Spleen (tissue), 11 donors: ENCODE results near the gene TTF2. TPM values are rescaled to one million over a fixed set of nuclear protein-coding genes. Genes with fewer than 3 reads are reported as not detected.

Source experiments
- DNase-seq: peaks from one replicate; pipeline ENCODE4 v3.0.0-alpha.2; 2020
- H3K27ac ChIP-seq, 8 donors: fragments of 200-600 bp; sonication (generic) in 7 of 8; 1 replicate in 4 of 8; 2 replicates in 4 of 8; pipeline versions ENCODE4 v1.5.0 to v1.8.0; 2016 to 2021; ENCODE audit warnings: inconsistent platforms in 4 of 8, mild to moderate bottlenecking in 4 of 8, moderate library complexity in 1 of 8
- H3K27me3 ChIP-seq, 7 donors: fragments of 200-600 bp; sonication (generic) in 6 of 7; replicated peaks in 1 of 7; 1 replicate in 4 of 7; 2 replicates in 3 of 7; pipeline versions ENCODE4 v1.5.0 to v1.8.0; 2016 to 2021; ENCODE audit warnings: inconsistent platforms in 3 of 7, mild to moderate bottlenecking in 1 of 7
- H3K36me3 ChIP-seq, 6 donors: fragments of 200-600 bp; sonication (generic) in 5 of 6; 1 replicate in 4 of 6; 2 replicates in 2 of 6; pipeline versions ENCODE4 v1.5.0 to v1.8.0; 2016 to 2021; ENCODE audit warnings: inconsistent platforms in 2 of 6
- H3K4me1 ChIP-seq, 6 donors: fragments of 200-600 bp; sonication (generic) in 5 of 6; 1 replicate in 3 of 6; 2 replicates in 3 of 6; pipeline versions ENCODE4 v1.5.0 to v1.8.0; 2016 to 2021; ENCODE audit warnings: inconsistent platforms in 3 of 6
- H3K4me3 ChIP-seq, 8 donors: fragments of 200-600 bp; sonication (generic) in 7 of 8; 1 replicate in 4 of 8; 2 replicates in 4 of 8; pipeline versions ENCODE4 v1.5.0 to v1.8.0; 2016 to 2021; ENCODE audit warnings: inconsistent platforms in 4 of 8, mild to moderate bottlenecking in 4 of 8, moderate library complexity in 2 of 8
- H3K9me3 ChIP-seq, 8 donors: fragments of 200-600 bp; sonication (generic) in 7 of 8; 1 replicate in 4 of 8; 2 replicates in 4 of 8; pipeline versions ENCODE4 v1.5.0 to v1.8.0; 2016 to 2021; ENCODE audit warnings: inconsistent platforms in 4 of 8
- POLR2A ChIP-seq, 3 donors: fragments of 450-650 bp; IDR thresholded peaks; one replicate each; pipeline ENCODE4 v1.5.1; 2017; ENCODE audit warnings: antibody characterized with exemption in 3 of 3, mild to moderate bottlenecking in 1 of 3
- POLR2AphosphoS5 ChIP-seq, 3 donors: sonication (generic); formaldehyde crosslinking; IDR thresholded peaks; one replicate each; pipeline ENCODE4 v1.5.1; 2017; ENCODE audit warnings: antibody characterized with exemption in 3 of 3
- WGBS, 5 donors: extraction: QIAGEN DNeasy Blood & Tissue Kit in 3 of 5; methylation state at CpG; one replicate each; pipeline versions ENCODE4 v1.1.5 to v1.1.7; 2013 to 2018; 5-methylcytosine and 5-hydroxymethylcytosine counted together
- intact Hi-C: fragments of 100-400 bp; cut with DNase I; formaldehyde crosslinking; loops from one replicate; pipeline ENCODE4 v1.15.0; 2023; ENCODE audit warnings: low total_unique reads
- polyA plus RNA-seq, 3 donors: library from polyadenylated mRNA; stranded (reverse); fragments of 200-250 nt; gene quantifications; one replicate each; pipeline ENCODE4 v1.2.1, GENCODE V29; 2013
- total RNA-seq, 7 donors: library from RNA; depleted of rRNA in 3 of 7; stranded (reverse); fragments of >200 nt in 3 of 7; fragmentation: NEBNext Ultra II Directional in 4 of 7; extraction: Animal tissue kit (Norgen Biotek cat#: 25700) in 4 of 7; gene quantifications; one replicate each; pipeline versions ENCODE4 v1.1.0 to v1.2.1, GENCODE V29; 2016 to 2021
- TF ChIP-seq, protein P1 (sequence below), 11 experiments: fragments of 200-600 bp in 7 of 11; fragments of 450-650 bp in 4 of 11; sonication (generic) in 4 of 11; IDR thresholded peaks in 8 of 11; conservative IDR thresholded peaks in 3 of 11; 1 replicate in 7 of 11; 2 replicates in 4 of 11; pipeline versions ENCODE4 v1.4.0 to v1.8.0; 2016 to 2021; ENCODE audit warnings: antibody characterized with exemption in 11 of 11, inconsistent platforms in 4 of 11, mild to moderate bottlenecking in 1 of 11
- donor health status: healthy with polysubstance abuse.
- donor health status: DM: no; HTN: no; CAD: no; lungs with moderate emphysema.
- donor health status: DM: no; HTN: no; CAD: no.
- donor health status: Bipolar disorder and iron deficiency.
- donor health status: healthy.
- donor health status: DM: no; HTN: no; CAD: no.
- donor health status: DM: yes; HTN: yes; CAD: no.

The TTF2 gene
- total and polyA plus RNA-seq, 10 donors: 4.8 to 36.1 (median 23.0) TPM

GRCh38 chr1:117030271-117030877 is 29.8 kb upstream of the TTF2 start:
- WGBS, 5 donors: 76 to 88% (median 81%) methylated on average over 1 of the region's 1 CpG
- H3K4me1 ChIP-seq: peaks cover 0 to 7% (median 0%) of the 10 kb centered on the region in 6 donors
- H3K27me3 ChIP-seq: no peaks in the 10 kb centered on the region
- no peak overlapping the region for H3K4me3 ChIP-seq
- TF ChIP-seq POLR2A (IDR thresholded peaks at IDR 0.05): no peak
- TF ChIP-seq POLR2AphosphoS5 (IDR thresholded peaks at IDR 0.05): no peak
- TF ChIP-seq, protein P1, sequence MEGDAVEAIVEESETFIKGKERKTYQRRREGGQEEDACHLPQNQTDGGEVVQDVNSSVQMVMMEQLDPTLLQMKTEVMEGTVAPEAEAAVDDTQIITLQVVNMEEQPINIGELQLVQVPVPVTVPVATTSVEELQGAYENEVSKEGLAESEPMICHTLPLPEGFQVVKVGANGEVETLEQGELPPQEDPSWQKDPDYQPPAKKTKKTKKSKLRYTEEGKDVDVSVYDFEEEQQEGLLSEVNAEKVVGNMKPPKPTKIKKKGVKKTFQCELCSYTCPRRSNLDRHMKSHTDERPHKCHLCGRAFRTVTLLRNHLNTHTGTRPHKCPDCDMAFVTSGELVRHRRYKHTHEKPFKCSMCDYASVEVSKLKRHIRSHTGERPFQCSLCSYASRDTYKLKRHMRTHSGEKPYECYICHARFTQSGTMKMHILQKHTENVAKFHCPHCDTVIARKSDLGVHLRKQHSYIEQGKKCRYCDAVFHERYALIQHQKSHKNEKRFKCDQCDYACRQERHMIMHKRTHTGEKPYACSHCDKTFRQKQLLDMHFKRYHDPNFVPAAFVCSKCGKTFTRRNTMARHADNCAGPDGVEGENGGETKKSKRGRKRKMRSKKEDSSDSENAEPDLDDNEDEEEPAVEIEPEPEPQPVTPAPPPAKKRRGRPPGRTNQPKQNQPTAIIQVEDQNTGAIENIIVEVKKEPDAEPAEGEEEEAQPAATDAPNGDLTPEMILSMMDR (IDR thresholded peaks at IDR 0.05 in 8 of 11, conservative IDR thresholded peaks at IDR 0.05 in 3 of 11): no peak
- H3K27ac ChIP-seq: no peak overlapping the region
- H3K9me3 ChIP-seq: no peaks in the 10 kb centered on the region
- DNase-seq: no peak
- peaks cover 0 to 19% (median 0%) of the 10 kb centered on the region in 6 donors for H3K36me3 ChIP-seq
- intact Hi-C loops: no loop called here

GRCh38 chr1:117032266-117032665 is 27.9 kb upstream of the TTF2 start:
- Histone ChIP-seq H3K9me3 (no peaks in the 10 kb centered on the region), H3K36me3 (peaks cover 0 to 22% (median 0%) of the 10 kb centered on the region in 6 donors), H3K4me1 (no peaks in the 10 kb centered on the region), H3K27ac (no peak overlapping the region), H3K27me3 (no peaks in the 10 kb centered on the region), H3K4me3 (no peak overlapping the region)
- DNase-seq: no peak
- intact Hi-C loops: no loop called here
- 94 to 98% (median 97%) methylated on average over 3 of the region's 3 CpGs for WGBS, 5 donors
- TF ChIP-seq, protein P1 (IDR thresholded peaks at IDR 0.05 in 8 of 11, conservative IDR thresholded peaks at IDR 0.05 in 3 of 11): no peak
- TF ChIP-seq POLR2A (IDR thresholded peaks at IDR 0.05): no peak
- TF ChIP-seq POLR2AphosphoS5 (IDR thresholded peaks at IDR 0.05): no peak

- no peaks in the 10 kb centered on the region for H3K4me1 ChIP-seq
- H3K27me3 ChIP-seq: no peaks in the 10 kb centered on the region
- intact Hi-C loops: no loop called here
- TF ChIP-seq, protein P1 (IDR thresholded peaks at IDR 0.05 in 8 of 11, conservative IDR thresholded peaks at IDR 0.05 in 3 of 11): no peak
- no peak for TF ChIP-seq POLR2AphosphoS5 (IDR thresholded peaks at IDR 0.05)
- no peak for TF ChIP-seq POLR2A (IDR thresholded peaks at IDR 0.05)
- 68 to 82% (median 73%) methylated on average over 11 of the region's 11 CpGs for WGBS, 5 donors
- H3K9me3 ChIP-seq: no peaks in the 10 kb centered on the region
- no peak for DNase-seq
- no peak overlapping the region for H3K4me3 ChIP-seq
- H3K36me3 ChIP-seq: peaks cover 0 to 22% (median 0%) of the 10 kb centered on the region in 6 donors
- H3K27ac ChIP-seq: no peak overlapping the region
Observed at GRCh38 chr1:117032681-117033539, 27.2 kb upstream of the TTF2 start.

GRCh38 chr1:117033772-117034171 is 26.4 kb upstream of the TTF2 start:
- Histone ChIP-seq H3K9me3 (no peaks in the 10 kb centered on the region), H3K27ac (no peak overlapping the region), H3K27me3 (no peaks in the 10 kb centered on the region), H3K4me3 (no peak overlapping the region), H3K36me3 (peaks cover 0 to 22% (median 0%) of the 10 kb centered on the region in 6 donors), H3K4me1 (no peaks in the 10 kb centered on the region)
- intact Hi-C loops: no loop called here
- TF ChIP-seq, protein P1 (IDR thresholded peaks at IDR 0.05 in 8 of 11, conservative IDR thresholded peaks at IDR 0.05 in 3 of 11): no peak
- TF ChIP-seq POLR2A (IDR thresholded peaks at IDR 0.05) (no peak), POLR2AphosphoS5 (IDR thresholded peaks at IDR 0.05) (no peak)
- no peak for DNase-seq
- 69 to 81% (median 79%) methylated on average over 7 of the region's 7 CpGs for WGBS, 5 donors
